ENCODE measurements around the gene PRSS8. TPM values are rescaled to one million over a fixed set of nuclear protein-coding genes. Genes with fewer than 3 reads are reported as not detected.
"Not testable (repeated sequence)": the region's sequence is repeated elsewhere in the genome, so short reads cannot be mapped to it uniquely, and the experiment has no call there.

The PRSS8 gene
- total RNA-seq, 1 donor from 2014 or later, result not detected

- Mint-ChIP-seq H3K36me3 (ENCODE audit: low read depth) (peaks cover 23% of the 10 kb centered on the region), H3K27me3 (ENCODE audit: insufficient read depth) (no peaks in the 10 kb centered on the region), H3K9me3 (no peaks in the 10 kb centered on the region), H3K4me3 (no peak overlapping the region), H3K4me1 (ENCODE audit: low read depth) (peaks cover 20% of the 10 kb centered on the region), H3K27ac (no peak overlapping the region)
- intact Hi-C loops (cut with micrococcal nuclease), result no loop called here
- no peak for DNase-seq (ENCODE audit: low spot score)
Measured at GRCh38 chr16:31112711-31113110, 22.8 kb downstream of the PRSS8 start.

- peaks cover 23% of the 10 kb centered on the region for H3K36me3 Mint-ChIP-seq (ENCODE audit: low read depth)
- no peak for DNase-seq (ENCODE audit: low spot score)
- H3K4me1 Mint-ChIP-seq (ENCODE audit: low read depth), result peaks cover 27% of the 10 kb centered on the region
- H3K4me3 Mint-ChIP-seq, result no peak overlapping the region
- H3K27me3 Mint-ChIP-seq (ENCODE audit: insufficient read depth), result no peaks in the 10 kb centered on the region
- no peaks in the 10 kb centered on the region for H3K9me3 Mint-ChIP-seq
- H3K27ac Mint-ChIP-seq, result no peak overlapping the region
- intact Hi-C loops (cut with micrococcal nuclease), result no loop called here
Measured at GRCh38 chr16:31111881-31112466, 23.6 kb downstream of the PRSS8 start.

DNA sequence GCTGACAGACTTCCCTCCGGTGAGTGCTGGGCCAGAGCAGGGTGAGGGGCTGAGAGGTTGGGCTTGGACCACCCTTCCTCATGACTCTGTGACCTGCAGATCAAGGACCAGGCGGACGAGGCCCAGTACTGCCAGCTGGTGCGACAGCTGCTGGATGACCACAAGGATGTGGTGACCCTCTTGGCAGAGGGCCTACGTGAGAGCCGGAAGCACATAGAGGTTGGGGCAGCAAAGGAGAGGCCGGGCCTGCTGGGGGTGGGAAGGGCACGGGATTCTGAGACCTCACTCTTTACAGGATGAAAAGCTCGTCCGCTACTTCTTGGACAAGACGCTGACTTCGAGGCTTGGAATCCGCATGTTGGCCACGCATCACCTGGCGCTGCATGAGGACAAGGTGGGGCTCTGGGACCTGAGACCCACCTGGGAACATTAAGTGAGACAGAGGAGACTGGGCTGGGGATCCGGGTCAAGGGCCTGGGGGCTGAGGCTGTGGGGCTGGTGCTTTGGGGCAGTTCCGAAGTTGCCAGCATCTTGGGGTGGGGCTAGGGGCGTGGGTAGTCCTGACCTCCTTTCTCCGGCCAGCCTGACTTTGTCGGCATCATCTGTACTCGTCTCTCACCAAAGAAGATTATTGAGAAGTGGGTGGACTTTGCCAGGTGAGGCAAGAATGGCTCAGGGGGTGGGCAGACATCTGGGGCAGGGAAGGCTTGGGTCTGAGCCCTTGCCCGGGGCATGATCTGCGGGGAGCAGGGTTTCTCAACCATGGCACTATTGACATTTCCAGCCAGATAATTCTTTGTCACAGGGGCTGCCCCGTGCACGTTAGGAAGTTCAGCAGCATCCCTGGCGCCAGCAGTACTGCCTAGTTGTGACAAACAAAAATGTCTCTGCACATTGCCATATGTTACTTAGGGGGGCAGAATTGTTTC lies 25.2 kb downstream of the PRSS8 start:
- H3K4me3 Mint-ChIP-seq, result peak overlapping the region; percentile 90
- intact Hi-C loops (cut with micrococcal nuclease), result no loop called here
- no peak for DNase-seq (ENCODE audit: low spot score)

GRCh38 chr16:31109622-31110021 lies 25.9 kb downstream of the PRSS8 start:
- no peaks in the 10 kb centered on the region for H3K27me3 Mint-ChIP-seq (ENCODE audit: insufficient read depth)
- no peak for DNase-seq (ENCODE audit: low spot score)
- peaks cover 28% of the 10 kb centered on the region for H3K4me1 Mint-ChIP-seq (ENCODE audit: low read depth)
- H3K4me3 Mint-ChIP-seq, result peak overlapping the region; percentile 90
- H3K27ac Mint-ChIP-seq, result peak overlapping the region; percentile 82
- intact Hi-C loops (cut with micrococcal nuclease), result loop anchor here (2.0 to 5.0 kb wide), 5 partner anchors 15 to 349 kb away; partner anchors contain the start of genes ARMC5, FBXL19 and VKORC1
- no peaks in the 10 kb centered on the region for H3K9me3 Mint-ChIP-seq
- H3K36me3 Mint-ChIP-seq (ENCODE audit: low read depth), result peaks cover 21% of the 10 kb centered on the region

More for the DNA sequence above, 25.2 kb downstream of the PRSS8 start:
- no peaks in the 10 kb centered on the region for H3K9me3 Mint-ChIP-seq
- H3K4me1 Mint-ChIP-seq (ENCODE audit: low read depth), result peaks cover 28% of the 10 kb centered on the region
- H3K36me3 Mint-ChIP-seq (ENCODE audit: low read depth), result peaks cover 23% of the 10 kb centered on the region
- no peak overlapping the region for H3K27ac Mint-ChIP-seq
- no peaks in the 10 kb centered on the region for H3K27me3 Mint-ChIP-seq (ENCODE audit: insufficient read depth)

- intact Hi-C loops (cut with micrococcal nuclease), result loop anchor here (2.0 to 5.0 kb wide), 5 partner anchors 14 to 350 kb away; partner anchors contain the start of genes ARMC5, FBXL19 and VKORC1
- no peaks in the 10 kb centered on the region for H3K27me3 Mint-ChIP-seq (ENCODE audit: insufficient read depth)
- peaks cover 21% of the 10 kb centered on the region for H3K36me3 Mint-ChIP-seq (ENCODE audit: low read depth)
- H3K4me3 Mint-ChIP-seq, result peak overlapping the region; percentile 90
- H3K27ac Mint-ChIP-seq, result no peak overlapping the region
- H3K9me3 Mint-ChIP-seq, result no peaks in the 10 kb centered on the region
- no peak for DNase-seq (ENCODE audit: low spot score)
- peaks cover 28% of the 10 kb centered on the region for H3K4me1 Mint-ChIP-seq (ENCODE audit: low read depth)
Measured at GRCh38 chr16:31108794-31109558, 26.6 kb downstream of the PRSS8 start.

GRCh38 chr16:31108035-31108793 lies 27.3 kb downstream of the PRSS8 start, which contains the start of gene BCKDK:
TSS of gene BCKDK (plus strand) at chr16:31108386. CDS start at chr16:31109224, 838 bp downstream.
- Mint-ChIP-seq H3K4me3 (peak within 1 kb of the TSS; percentile 84), H3K27ac (peak within 1 kb of the TSS; percentile 86), H3K36me3 (ENCODE audit: low read depth) (peaks cover 21% of the 10 kb centered on the region), H3K4me1 (ENCODE audit: low read depth) (peaks cover 22% of the 10 kb centered on the region), H3K9me3 (no peaks in the 10 kb centered on the region), H3K27me3 (ENCODE audit: insufficient read depth) (no peaks in the 10 kb centered on the region)
- intact Hi-C loops (cut with micrococcal nuclease), result loop anchor here (2.0 to 5.0 kb wide), 5 partner anchors 13 to 351 kb away; partner anchors contain the start of genes ARMC5, FBXL19 and VKORC1
- DNase-seq (ENCODE audit: low spot score), result peak; percentile 69

DNA sequence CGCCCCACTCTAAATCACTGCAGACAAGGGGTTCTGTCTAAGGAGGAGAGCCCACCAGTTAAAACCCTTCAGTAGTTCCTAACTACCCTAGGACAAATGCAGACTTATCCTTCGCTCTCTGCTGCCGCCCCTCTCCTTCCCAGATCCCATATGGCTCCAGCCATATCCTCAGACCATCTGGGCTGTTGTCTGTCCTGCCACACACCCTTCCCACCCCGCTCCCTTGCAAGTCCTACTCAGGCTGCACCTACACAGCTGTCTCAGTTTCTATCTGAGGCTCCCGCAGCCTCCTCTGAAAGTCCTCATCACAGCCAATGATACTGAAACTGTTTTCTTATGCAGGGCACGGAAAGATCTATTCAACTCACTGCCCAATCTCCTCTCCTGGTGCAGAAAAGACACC lies 28.1 kb downstream of the PRSS8 start:
- H3K36me3 Mint-ChIP-seq (ENCODE audit: low read depth), result peaks cover 19% of the 10 kb centered on the region
- H3K27ac Mint-ChIP-seq, result peak overlapping the region; percentile 86
- H3K9me3 Mint-ChIP-seq, result no peaks in the 10 kb centered on the region
- intact Hi-C loops (cut with micrococcal nuclease), result loop anchor here (2.0 to 5.0 kb wide), 3 partner anchors 33 to 245 kb away; partner anchors contain the start of genes ZNF646 and ZNF668
- no peak for DNase-seq (ENCODE audit: low spot score)
- no peaks in the 10 kb centered on the region for H3K27me3 Mint-ChIP-seq (ENCODE audit: insufficient read depth)
- peak overlapping the region; percentile 84 for H3K4me3 Mint-ChIP-seq
- peaks cover 22% of the 10 kb centered on the region for H3K4me1 Mint-ChIP-seq (ENCODE audit: low read depth)

GRCh38 chr16:31106509-31107464 lies 28.7 kb downstream of the PRSS8 start:
- peaks cover 22% of the 10 kb centered on the region for H3K4me1 Mint-ChIP-seq (ENCODE audit: low read depth)
- no peaks in the 10 kb centered on the region for H3K27me3 Mint-ChIP-seq (ENCODE audit: insufficient read depth)
- peak overlapping the region; percentile 84 for H3K4me3 Mint-ChIP-seq
- DNase-seq (ENCODE audit: low spot score), result no peak
- peaks cover 17% of the 10 kb centered on the region for H3K36me3 Mint-ChIP-seq (ENCODE audit: low read depth)
- H3K9me3 Mint-ChIP-seq, result no peaks in the 10 kb centered on the region
- H3K27ac Mint-ChIP-seq, result peak overlapping the region; percentile 86
- intact Hi-C loops (cut with micrococcal nuclease), result loop anchor here (2.0 to 5.0 kb wide), 3 partner anchors 32 to 246 kb away; partner anchors contain the start of genes ZNF646 and ZNF668

DNA sequence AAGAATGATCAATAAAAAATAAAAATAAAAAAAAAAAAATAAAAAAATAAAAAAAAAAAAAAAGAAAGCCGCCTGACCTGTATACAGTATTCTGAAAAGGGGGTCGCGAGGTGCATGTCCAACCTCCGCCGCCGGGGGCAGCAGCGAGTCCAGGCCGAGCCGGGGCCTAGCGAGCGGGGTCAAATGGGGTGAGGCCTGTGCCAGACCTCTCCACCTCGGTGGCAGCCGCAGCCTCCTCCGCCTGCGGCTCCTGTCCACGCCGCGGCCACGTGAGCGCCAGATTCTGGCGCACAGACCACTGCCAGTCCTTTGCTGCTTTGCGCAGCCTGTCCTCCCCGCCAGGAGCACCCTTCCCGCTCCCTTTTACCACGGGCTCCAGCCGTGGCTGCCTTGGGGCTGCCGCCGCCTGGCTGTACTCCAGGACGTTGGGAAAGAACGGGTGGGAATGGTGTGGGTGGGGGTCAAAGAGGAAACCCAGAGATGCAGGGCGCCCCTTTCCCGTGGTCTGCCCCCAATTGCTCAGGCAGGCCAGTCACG lies 29.8 kb downstream of the PRSS8 start:
- Mint-ChIP-seq H3K9me3 (no peaks in the 10 kb centered on the region), H3K27me3 (ENCODE audit: insufficient read depth) (no peaks in the 10 kb centered on the region), H3K27ac (no peak overlapping the region), H3K4me1 (ENCODE audit: low read depth) (peaks cover 22% of the 10 kb centered on the region), H3K36me3 (ENCODE audit: low read depth) (peaks cover 12% of the 10 kb centered on the region), H3K4me3 (no peak overlapping the region)
- intact Hi-C loops (cut with micrococcal nuclease), result loop anchor here (2.0 to 5.0 kb wide), 3 partner anchors 31 to 247 kb away; partner anchors contain the start of genes ZNF646 and ZNF668
- peak; percentile 72 for DNase-seq (ENCODE audit: low spot score)

GRCh38 chr16:31100876-31101641 lies 34.5 kb downstream of the PRSS8 start:
- H3K27ac Mint-ChIP-seq; H3K4me1 Mint-ChIP-seq (ENCODE audit: low read depth); DNase-seq (ENCODE audit: low spot score); H3K36me3 Mint-ChIP-seq (ENCODE audit: low read depth); H3K9me3 Mint-ChIP-seq; H3K27me3 Mint-ChIP-seq (ENCODE audit: insufficient read depth); intact Hi-C loops (cut with micrococcal nuclease); H3K4me3 Mint-ChIP-seq: not testable (repeated sequence)
